Stimulated activated CD8-positive, alpha-beta memory T cell treated with anti-CD3 and anti-CD28 coated beads, Interleukin-4, amount 100 ng/mL, for 24 hours (primary cell): Measurements from ENCODE around the gene NYAP2.

Experiments
- DNase-seq: peaks from one replicate; pipeline ENCODE4 v3.0.0-alpha.2; 2020; ENCODE audit warnings: low read depth

Gene NYAP2

DNA sequence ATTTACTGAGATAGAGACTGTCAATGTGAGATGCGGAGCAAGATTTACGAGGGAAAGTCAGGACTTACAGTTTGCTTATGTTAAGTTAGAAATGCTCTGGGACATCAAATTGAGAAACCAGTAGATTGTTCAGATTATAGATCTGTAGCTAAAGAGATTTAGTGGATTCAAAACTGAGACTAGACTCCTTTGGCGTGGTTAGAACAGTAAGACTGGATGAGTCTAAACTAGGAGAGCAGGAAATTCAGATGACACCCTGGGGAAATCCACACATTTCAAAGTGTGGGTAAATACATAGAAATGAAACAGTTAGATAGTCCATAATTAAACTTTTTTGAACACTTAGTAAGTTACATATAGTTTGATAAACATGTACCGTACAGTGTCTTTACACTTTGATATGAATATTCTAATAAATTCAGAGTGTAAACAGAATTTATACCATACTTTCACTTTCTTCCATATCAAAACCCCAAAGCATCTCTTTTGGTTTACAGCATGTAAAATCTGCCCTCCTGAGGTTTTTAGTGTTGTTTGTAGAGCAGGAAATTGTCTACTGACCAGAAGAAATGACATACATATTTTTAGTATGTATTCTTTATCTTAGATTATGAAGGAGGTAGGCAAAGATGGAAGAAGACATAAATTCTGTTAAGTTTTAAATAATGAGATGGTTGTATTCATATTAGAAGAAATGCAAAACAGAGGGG is 231.5 kb downstream of the NYAP2 start:
- DNase-seq = no peak

DNA sequence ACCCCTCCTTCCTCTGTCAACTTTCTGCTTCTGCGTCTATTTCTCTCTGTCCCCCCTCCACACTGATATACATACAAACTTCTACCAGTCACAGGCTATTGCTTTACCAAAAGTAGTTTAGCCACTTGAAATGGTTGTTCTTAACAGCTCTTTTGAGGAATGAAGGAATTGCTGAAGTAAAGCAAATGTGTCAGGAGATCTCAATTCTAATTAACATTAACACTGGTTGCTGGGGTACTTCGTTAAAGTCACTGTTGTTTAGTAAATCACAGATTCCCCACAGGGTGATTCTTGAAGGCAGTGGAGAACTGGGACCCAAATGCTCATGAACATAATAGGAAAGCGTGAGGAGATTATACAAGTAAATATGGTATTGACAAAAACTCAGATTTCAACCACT is 232.8 kb downstream of the NYAP2 start:
- no peak for DNase-seq

DNA sequence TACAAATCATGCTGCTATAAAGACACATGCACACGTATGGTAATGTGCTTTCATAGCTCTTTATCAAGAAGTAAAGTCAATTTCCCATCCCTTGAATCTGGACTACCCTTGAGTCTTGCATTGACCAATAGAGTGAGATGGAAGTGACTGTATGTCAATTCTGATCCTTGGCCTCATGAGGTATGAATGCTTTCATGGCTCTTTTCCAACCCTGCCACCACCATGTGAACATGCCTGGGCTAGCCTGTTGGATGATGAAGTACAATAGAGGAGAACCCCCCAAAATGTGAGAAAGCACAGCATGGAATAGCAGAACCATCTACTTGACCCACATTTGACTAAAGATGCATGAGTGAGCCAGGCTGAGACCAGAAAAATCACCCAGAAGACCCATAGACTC is 237.0 kb downstream of the NYAP2 start:
- no peak for DNase-seq

DNA sequence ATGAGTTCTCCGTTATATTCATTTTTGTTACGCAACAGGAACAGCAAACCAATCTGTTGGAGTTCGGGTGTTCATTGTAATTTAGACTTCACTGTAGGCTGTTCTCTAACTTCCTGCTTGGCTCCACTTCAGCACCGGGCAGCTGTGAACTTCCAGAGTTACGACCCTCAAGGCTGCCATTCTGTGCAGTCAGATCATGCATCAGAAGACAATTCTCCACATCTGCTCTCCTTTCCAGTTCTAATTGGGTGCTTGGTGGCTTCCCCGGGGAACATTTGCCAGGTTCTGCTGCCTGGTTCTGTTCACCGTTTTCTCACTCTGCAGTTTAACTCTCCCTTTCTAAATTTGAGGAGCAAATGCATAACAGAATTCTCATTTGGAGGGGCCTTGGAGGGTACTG is 237.7 kb downstream of the NYAP2 start:
- DNase-seq = no peak

DNA sequence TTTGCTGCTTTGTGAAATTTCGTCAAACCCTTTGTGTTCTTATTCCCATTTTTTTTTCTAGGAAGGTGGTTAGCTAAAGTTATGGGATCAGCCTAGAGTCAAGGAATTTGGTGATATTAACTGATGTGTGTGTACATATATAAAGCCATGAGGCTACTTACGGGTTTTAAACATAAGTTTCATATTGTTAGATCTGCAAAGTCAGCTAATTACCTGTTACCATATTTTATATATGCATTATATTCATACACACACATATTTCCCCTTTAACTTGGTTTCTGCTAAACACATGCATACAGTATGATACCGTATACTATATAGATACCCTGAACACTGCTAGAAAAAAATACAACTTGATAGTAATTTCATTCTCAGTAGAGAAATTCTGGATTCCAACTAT is 241.0 kb downstream of the NYAP2 start:
- DNase-seq = no peak

GRCh38 chr2:225649274-225649673 is 249.8 kb downstream of the NYAP2 start:
- no peak for DNase-seq

- DNase-seq = no peak
Measured at GRCh38 chr2:225650041-225650440, 250.5 kb downstream of the NYAP2 start.

GRCh38 chr2:225660262-225661131 is 261.0 kb downstream of the NYAP2 start:
- peak; percentile 69 for DNase-seq

GRCh38 chr2:225662101-225662500 is 262.6 kb downstream of the NYAP2 start:
- DNase-seq = no peak

- no peak for DNase-seq
Measured at GRCh38 chr2:225667445-225667844, 267.9 kb downstream of the NYAP2 start.

- no peak for DNase-seq
Measured at GRCh38 chr2:225668606-225669266, 269.2 kb downstream of the NYAP2 start.

DNA sequence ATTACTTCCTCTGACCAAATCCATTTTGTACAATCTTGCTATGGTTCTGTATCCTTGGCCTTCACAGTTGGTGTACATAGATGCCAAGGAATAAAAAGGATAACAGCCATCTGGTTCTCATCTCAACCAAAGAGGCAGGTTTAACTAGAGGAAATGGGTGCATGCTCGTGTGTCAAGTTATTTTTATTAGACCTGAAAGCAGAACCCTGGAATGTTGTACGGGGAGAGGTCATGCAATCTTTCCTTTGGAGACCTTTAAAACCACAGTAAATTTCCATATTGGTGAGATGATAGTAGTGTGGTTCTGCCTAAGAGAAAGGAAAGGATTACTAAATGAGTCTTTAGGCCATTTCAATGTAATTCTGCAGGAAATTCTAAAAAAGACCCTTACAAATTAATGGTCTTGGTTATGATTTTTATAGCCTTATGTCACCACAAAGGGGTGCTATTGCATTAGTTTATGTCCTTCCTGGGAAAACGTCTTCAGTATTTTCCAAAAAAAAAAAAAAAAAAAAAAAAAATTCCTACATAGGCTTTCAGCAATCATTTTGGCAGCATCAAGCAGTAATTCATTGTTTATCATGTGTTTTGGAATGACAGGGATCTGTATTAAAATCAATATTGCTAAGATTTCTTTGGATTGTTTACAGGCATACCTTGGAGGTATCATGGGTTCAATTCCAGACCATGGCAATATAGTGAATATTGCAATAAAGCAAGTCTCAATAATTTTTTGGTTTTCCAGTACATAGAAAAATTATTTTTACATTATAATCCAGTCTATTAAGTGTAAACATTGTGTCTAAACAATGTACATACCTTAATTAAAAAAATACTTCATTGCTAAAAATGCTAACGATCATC is 270.8 kb downstream of the NYAP2 start:
- no peak for DNase-seq

- DNase-seq = no peak
Measured at GRCh38 chr2:225678792-225679191, 279.3 kb downstream of the NYAP2 start.

- no peak for DNase-seq
Measured at GRCh38 chr2:225683258-225683657, 283.7 kb downstream of the NYAP2 start.

GRCh38 chr2:225690153-225690552 is 290.6 kb downstream of the NYAP2 start:
- no peak for DNase-seq

DNA sequence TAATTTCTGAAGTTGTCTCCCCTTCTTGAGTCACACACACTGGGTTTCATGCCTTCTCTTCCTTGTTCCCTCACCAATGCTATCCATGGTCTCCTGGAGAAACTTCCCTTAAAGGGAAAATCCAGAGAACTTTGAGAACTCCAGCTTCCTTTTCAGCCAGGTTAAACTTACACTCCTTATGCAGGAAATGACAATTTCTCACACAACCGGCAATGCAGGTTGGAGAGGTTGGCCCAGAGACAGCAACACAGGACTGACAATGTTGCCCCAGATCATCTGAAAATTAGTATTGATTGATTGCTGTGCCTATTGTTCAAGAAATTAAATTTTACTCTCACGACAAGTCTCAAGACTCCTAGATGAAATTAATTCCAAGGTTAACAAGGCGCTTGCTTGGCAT is 292.2 kb downstream of the NYAP2 start:
- no peak for DNase-seq

DNA sequence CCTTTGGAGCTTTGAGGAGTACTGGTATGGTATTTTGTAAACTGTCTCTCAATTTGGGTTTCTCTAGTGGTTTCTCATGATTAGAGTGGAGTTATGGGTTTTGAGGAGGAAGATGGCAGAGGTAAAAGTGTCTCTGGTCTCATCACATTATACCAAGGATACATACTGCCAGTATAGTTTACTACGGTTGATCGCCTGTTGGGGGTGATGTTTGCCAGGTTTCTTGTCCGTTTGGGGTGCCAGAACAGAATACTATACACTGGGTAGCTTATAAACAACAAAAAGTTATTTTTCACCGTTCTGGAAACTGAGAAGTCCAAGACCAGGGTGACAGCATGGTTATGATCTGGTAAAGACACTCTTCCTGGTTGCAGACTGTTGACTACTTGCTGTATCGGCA is 293.7 kb downstream of the NYAP2 start:
- no peak for DNase-seq

DNA sequence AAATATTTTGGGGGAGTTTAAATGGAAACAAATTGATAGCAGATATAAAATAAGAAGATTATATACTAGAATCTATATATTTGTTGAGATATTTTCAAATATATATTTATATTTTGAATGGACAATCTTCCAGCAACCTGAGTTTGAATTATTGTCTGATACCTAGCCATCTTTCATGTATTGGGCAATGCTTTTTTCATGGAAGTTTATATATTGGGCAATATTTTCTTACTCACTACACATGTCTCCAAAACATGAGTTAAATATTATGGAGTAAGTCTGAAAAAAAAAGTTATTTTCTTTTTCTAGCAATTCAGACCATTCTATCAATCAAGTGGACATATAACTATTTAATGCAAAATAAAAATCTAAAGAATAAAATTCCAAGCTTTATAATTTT is 295.2 kb downstream of the NYAP2 start:
- DNase-seq = no peak

- DNase-seq = no peak
Measured at GRCh38 chr2:225697936-225698335, 298.4 kb downstream of the NYAP2 start.
